Pericardium fibroblast (primary cell): ENCODE measurements around the gene MSMP. TPM values are rescaled to one million over a fixed set of nuclear protein-coding genes. Genes with fewer than 3 reads are reported as not detected.

Source experiments
- total RNA-seq: library from RNA; depleted of rRNA; stranded (reverse); fragments of >200 nt; gene quantifications from 2 replicates; pipeline ENCODE4 v1.2.3, GENCODE V29; 2015

Gene MSMP
- not detected in 2 replicates for total RNA-seq

GRCh38 chr9:35754264-35754663 is at the start of gene MSMP:
Gene MSMP, minus strand, starts transcription at chr9:35754276. Its CDS starts 147 bp downstream, at chr9:35754129.

GRCh38 chr9:35791297-35791921 is 37.3 kb upstream of the MSMP start, which contains the start of gene NPR2:
Gene NPR2, plus strand, starts transcription at chr9:35791591. Its CDS starts 818 bp downstream, at chr9:35792409.

GRCh38 chr9:35748858-35749514 is 5.1 kb downstream of the MSMP start, which contains the start of the genes GBA2 and RGP1:
Gene GBA2, minus strand, starts transcription at chr9:35749228. Its CDS starts 524 bp downstream, at chr9:35748704.
Gene RGP1, plus strand, starts transcription at chr9:35749287. Its CDS starts 469 bp downstream, at chr9:35749756.

GRCh38 chr9:35732185-35732799 is 21.8 kb downstream of the MSMP start, which contains the start of the genes CREB3 and TLN1:
Gene CREB3, plus strand, starts transcription at chr9:35732666. Its CDS starts 107 bp downstream, at chr9:35732773.
Gene TLN1, minus strand, starts transcription at chr9:35732195. Its CDS starts 6,501 bp downstream, at chr9:35725694.

Other genes with a start within 250 kb of the MSMP start
- 20.8 and 31.1 TPM in 2 replicates for gene TESK1, start 149.0 kb downstream of the MSMP start, total RNA-seq
- 1.6 and 2.2 TPM in 2 replicates for gene CD72, start 135.9 kb downstream of the MSMP start, total RNA-seq
- gene SIT1, start 103.3 kb downstream of the MSMP start, total RNA-seq = not detected in 2 replicates
- gene RMRP, start 96.3 kb downstream of the MSMP start, total RNA-seq = 6,385 and 12,356 TPM in 2 replicates
- 18.2 and 31.6 TPM in 2 replicates for gene CCDC107, start 96.0 kb downstream of the MSMP start, total RNA-seq
- 0.23 and 1.5 TPM in 2 replicates for gene ARHGEF39, start 89.1 kb downstream of the MSMP start, total RNA-seq
- gene CA9, start 80.3 kb downstream of the MSMP start, total RNA-seq = 0.77 and 2.9 TPM in 2 replicates
- 655 and 1,286 TPM in 2 replicates for gene TPM2, start 64.4 kb downstream of the MSMP start, total RNA-seq
- gene TLN1, start 22.1 kb downstream of the MSMP start, total RNA-seq = 204 and 344 TPM in 2 replicates
- 50.4 and 62.5 TPM in 2 replicates for gene CREB3, start 21.6 kb downstream of the MSMP start, total RNA-seq
- 18.2 and 22.5 TPM in 2 replicates for gene GBA2, start 5.0 kb downstream of the MSMP start, total RNA-seq
- gene RGP1, start 5.0 kb downstream of the MSMP start, total RNA-seq = 11.3 and 14.5 TPM in 2 replicates
- gene NPR2, start 37.3 kb upstream of the MSMP start, total RNA-seq = 13.5 and 17.3 TPM in 2 replicates
- gene SPAG8, start 58.0 kb upstream of the MSMP start, total RNA-seq = 0.09 and 0.82 TPM in 2 replicates
- 14.8 and 17.4 TPM in 2 replicates for gene HINT2, start 60.8 kb upstream of the MSMP start, total RNA-seq
- not detected in 2 replicates for gene FAM221B, start 74.5 kb upstream of the MSMP start, total RNA-seq
- gene TMEM8B, start 75.0 kb upstream of the MSMP start, total RNA-seq = 5.8 and 6.0 TPM in 2 replicates
- gene OR13J1, start 116.1 kb upstream of the MSMP start, total RNA-seq = not detected in 2 replicates
- 1.4 and 3.3 TPM in 2 replicates for gene HRCT1, start 151.9 kb upstream of the MSMP start, total RNA-seq
- gene SPAAR, start 155.2 kb upstream of the MSMP start, total RNA-seq = 1.3 TPM in 1 of 2 replicates, not detected in the other
- not detected in 2 replicates for gene OR2S2, start 203.9 kb upstream of the MSMP start, total RNA-seq